GM21367 (cell line): Measurements from ENCODE around the gene SECISBP2L.
"Not testable (repeated sequence)": the region's sequence is repeated elsewhere in the genome, so short reads cannot be mapped to it uniquely, and the experiment has no call there.

Experiments used
- ATAC-seq: cut with Tn5 transposase; IDR thresholded peaks from one replicate; pipeline ENCODE4 v1.9.1; 2021; ENCODE audit not compliant: unreplicated experiment

Gene SECISBP2L

DNA sequence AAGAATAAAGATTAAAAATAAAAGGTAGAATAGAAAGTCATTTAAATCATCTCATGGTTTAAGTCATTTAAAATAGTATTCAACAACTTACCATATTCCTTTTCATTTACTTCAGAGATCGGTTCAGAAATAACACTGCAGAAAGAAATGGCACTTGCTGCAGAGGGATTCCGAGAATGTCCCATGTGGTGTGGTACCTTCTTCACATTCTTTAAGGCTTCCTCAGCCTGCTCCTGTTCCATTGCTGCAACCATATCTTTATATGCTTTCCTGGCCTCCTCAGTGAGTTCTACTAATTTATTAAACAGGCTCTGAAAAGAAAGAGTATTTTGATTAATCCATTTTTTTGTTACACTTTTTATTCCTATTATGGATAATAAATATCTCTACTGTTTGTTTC lies 50.0 kb downstream of the SECISBP2L start:
- no peak for ATAC-seq

DNA sequence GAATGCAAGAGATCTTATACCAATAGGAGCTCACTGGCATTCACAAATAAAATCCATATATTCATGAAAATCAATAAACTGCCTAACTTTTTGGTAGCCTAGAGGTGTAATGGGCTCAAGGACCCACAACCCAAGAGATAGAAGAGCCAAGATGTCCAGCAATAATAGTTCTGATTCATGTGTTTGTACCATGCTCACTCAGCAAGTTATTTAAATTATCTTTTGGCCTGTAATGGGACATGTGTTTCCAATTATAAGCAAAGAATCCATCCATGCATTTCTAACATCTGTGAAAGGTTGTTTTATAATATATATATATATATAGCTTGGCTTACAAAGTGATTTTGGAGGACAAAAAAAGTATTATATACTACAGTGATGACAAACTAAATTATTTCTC lies 52.9 kb downstream of the SECISBP2L start:
- no peak for ATAC-seq

DNA sequence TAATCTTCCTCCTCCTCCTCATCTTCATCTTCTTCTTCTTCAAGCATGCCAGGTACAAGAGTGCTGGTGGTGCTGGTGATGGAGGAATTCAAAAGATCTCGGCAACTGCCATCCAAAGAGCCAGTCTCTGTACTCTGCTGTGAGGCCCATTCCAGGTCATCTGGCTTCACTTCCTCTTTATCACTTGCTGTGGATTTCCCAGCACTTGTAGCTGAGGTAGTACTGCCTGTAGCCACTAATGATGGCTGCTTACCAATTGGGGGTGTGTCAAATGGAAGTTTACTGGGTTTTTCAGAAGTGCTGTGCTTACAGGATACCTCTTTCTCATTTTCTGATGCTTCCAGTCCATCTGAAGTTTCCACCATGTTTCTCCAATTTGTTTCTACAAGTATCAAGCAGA lies 53.7 kb downstream of the SECISBP2L start:
- peak; percentile 77 for ATAC-seq

DNA sequence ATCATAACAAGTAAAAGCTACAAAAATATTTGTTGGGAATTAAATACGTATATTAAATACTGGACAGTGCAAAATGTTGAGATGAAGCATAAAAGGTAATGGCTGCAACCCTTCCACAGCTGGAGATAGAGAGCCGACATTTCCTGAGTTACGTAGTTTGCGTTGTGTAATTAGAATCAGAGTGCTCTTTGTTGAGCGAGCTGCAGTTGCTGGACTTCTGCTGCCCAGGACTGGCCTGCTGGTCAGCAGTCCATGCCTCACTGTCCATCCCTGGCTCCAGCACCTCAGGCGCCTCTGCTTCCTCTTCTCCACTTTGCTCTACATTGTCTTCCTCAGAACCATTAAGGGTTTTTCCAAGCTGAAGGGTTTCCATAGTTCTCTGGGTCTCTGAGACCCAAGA lies 54.1 kb downstream of the SECISBP2L start:
- ATAC-seq: no peak

DNA sequence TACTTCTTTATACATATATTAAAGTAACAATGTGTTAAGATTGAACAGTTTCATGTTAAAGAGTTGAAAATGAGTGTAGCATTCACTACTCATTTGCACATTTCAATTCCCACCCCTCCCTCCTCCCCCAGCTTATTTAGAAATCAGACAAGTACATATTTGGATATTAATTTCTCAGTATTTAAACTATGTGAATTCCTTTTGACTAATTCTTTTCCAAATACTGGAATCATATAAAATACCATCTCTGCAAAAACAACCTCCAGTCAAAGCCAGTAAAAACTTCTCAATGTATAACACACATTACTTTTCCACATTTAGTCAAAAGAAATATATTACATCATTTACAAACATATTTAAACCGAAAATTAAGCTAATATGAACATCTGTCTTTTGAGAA lies 57.1 kb downstream of the SECISBP2L start:
- no peak for ATAC-seq

DNA sequence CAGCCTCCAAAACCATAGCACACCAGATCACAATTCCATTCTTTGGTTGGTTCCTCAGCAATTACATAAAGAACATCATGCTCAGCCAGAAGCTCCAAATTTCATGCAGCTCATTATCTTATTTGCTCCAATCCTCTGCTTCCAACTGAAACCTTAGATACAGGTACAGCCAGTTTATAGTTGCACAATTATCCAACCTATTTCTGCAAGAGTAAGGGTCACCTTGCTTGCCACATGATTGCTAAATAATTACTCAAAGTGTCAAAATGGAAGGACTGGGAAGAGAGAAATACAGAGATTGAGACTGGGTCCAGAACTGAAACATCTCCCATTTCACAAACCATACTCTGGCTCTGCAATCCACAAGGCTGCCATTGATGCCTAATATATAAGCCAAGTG lies 59.1 kb downstream of the SECISBP2L start:
- no peak for ATAC-seq

DNA sequence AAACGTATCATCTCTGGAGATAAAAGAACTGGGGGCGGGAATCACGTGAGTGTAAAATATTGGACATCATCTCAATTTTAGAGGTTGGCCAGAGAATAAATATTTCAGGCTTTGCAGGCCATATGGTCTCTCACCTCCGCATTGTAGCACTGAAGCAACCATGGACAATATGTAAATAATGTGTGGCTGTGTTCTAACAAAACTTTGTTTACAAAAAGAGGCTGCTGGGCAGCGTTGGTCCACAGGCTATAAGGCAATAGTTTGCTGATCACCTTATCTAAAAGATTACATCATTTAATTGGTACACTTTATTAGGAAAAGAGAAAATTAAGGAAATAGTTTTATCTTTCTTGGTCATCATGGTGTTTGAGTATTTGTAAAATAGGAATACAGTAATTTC lies 60.0 kb downstream of the SECISBP2L start:
- ATAC-seq: no peak

DNA sequence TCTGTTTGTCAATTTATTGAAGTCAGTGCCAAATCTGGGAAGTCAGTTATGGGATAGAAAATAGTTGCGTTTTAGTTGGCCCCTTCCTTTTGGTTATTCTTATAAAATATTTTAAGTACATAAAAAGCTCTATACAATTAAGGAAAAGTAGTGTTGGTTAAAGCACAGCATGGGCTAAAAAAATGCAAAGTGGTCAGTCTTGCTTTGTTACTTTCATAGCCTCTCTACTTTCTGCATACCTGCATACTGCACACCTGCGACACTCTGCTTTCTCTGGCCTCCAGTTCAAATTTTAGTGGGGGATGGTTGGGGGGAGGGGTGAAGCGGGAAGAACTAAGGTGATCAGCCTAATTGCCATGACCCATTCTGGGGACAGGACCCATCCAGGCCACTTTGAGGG lies 60.7 kb downstream of the SECISBP2L start:
- ATAC-seq: no peak

DNA sequence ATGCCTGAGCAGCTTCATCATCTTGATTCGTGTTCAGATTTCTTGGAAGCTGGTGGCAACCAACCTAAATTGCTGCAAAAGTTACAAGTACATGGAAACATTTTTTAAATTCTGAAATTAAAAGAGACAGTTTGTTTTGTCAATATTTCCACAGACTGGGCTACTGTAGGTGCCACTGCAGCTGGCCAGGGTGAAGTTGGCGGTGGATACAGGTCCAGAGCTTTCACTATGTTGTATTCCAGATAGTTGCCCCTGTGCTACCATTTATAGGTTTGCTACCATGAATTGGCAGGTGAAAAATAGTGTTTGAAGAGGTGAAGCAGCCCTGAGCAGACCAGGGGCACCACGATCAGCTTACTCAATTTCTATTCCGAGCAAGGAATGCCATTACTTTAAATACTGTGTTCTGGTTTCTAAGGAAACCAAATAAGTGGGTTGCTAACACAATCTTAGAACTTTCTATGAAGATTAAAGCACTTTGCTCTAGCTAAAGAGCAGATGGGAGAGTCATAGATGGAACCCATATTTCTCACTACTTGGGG lies 61.4 kb downstream of the SECISBP2L start:
- ATAC-seq: no peak

DNA sequence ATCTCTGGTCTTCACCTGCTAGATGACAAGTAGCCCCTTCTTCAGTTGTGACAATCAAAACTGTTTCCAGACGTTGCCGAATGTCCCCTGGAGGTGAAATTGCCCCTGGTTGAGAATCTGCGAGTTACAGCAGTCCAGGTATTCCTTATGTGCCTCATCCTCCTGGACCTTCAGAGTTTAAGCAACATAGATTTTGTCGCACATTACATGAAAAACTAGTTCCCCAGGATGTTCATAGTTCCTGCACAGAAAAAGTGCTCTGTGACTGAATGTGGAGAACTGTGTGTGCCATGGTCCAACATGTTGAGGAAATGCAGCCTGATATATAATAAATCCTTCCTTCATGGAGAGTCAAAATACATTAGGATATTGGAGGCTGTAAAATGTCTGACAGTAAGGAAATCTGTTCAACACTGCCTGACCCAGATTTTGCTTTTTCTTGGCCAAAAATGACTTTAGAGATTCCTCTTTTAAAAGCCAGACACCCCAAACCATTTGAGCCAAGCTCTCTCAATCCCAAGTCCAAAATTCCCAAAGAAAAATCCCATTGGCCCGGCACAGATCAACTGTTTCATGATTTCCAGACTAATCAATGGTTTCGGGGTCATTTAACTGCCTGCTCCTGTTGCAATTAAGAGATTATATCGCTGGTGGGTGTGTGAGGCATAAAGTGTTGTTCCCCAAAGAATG lies 62.1 kb downstream of the SECISBP2L start:
- no peak for ATAC-seq

DNA sequence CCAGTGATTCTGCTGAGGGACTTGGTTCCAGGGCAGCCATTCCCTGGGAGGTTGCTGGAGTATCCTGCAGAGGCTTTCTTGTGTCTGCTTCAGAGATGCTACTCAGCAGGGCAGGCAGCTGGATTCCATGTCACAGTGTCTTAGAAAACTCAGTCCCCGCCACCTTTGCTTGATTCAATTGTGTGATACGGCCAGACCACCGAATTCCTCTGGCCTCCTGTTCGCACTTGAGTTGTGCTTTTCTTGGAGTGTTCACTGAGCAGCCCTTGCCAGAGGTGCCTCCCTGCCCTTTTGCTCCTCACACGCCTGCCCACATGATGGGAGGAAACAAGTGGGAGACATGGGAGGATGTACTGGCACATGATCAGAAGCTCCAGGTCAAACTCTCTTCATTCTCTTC lies 62.9 kb downstream of the SECISBP2L start:
- no peak for ATAC-seq

DNA sequence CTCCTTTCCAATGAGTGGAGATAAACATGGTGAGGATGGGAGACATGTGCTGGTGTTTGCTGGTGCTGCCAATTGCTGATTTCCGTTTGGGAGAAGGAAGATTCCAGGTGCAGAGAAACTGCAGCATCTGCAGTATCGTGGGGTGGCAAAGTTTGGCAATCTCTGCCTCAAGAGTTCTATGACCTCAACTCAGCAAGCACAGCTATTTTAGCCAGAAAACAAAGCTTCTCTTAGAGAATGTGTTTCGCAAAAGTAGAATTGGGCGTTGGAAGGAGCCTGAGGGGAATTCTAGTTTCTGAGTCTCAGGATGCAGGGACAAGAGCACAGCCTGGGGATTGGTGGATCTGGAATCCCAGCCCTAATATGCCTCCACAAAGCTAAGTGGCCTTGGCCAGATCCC lies 64.3 kb downstream of the SECISBP2L start:
- no peak for ATAC-seq

DNA sequence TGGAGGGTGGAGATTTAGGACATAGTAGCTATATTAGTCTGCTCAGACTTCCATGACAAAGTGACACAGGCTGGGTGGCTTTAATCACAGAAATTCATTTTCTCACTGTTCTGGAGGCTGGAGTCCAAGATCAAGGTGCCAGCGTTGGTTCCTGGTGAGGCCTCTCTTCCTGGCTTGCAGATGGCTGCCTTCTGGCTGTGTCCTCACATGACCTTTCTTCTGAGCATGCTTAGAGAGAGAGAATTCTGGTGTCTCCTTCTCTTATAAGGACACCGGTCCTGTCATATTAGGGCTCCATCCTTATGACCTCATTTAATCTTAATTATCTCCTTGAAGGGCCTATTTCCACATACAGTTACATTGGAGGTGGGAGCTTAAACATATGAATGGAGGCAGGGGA lies 67.6 kb downstream of the SECISBP2L start:
- ATAC-seq: no peak

DNA sequence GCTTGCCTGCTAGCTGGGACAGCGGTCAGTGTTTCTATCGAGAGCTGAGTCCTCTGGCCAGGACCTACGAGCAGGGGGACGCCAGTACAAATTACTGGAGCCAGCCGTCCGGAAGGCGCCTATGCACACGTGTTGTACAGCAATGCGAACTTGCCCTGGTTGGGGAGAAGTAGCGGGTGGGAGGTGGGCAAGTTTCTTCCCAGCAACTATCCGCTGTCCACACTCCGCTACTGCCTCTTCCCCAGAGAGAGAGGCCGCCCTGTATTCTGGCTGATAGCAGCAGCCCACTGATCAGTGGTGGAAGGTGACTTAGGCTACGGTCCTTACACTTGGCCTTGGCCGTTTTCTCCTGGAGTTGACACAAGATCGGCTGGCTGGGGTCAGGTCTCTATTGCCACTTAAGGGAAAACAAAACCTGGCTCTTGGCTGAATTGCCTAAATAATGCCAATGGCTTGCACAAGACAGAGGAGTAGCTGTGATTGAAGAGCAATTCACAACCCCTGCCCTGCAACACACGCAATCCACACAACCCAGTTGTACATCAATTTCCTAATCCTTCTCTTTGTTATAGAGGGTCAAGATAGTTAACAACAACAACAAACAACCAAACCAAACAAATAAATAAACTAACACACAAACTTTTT lies 69.7 kb downstream of the SECISBP2L start:
- no peak for ATAC-seq

DNA sequence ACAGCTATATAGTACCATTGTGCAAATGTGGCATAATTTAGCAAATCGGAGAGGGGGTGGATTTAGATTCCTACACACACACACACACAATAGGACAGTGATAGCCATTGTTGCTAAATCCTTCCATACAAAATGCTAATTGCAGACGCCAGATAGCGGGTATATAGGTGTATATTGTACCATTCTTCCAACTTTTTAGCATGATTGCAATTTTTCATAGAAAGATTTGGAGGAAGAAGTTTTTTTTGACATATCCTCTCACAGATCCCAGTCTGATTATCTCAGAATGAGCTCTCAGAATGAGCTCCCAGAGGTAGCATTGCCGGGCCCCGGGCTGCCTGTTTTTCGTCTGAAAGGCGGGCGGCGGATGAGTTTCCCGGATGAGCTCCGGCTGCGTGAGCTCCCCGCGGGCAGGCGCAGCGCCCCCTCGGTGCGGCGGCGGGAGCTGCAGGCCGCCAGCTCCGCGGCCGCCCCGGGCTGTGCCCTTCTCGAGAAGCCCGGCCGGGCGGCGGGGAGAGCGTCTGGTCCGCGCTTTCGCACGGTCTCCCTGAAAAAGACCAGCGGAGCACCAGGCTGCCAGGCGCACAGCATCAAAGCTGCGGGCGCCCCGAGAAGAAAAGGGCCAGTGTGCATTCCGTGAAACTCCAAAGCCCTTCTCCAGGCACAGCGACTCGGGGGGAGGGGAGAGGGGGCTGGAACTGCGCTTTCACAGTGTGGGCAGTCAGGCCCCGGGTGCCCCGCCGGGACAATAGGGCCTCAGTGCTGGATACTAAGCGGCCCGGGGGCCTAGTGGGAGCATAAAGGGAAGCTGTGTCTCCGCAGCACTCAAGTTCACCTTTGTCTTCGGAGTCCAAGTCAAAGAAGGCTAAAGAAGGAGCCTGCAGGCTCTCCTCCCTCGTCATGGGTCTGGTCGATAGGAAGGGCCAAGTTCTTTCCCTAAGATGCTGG lies 70.5 kb downstream of the SECISBP2L start:
- ATAC-seq: peak; percentile 95

DNA sequence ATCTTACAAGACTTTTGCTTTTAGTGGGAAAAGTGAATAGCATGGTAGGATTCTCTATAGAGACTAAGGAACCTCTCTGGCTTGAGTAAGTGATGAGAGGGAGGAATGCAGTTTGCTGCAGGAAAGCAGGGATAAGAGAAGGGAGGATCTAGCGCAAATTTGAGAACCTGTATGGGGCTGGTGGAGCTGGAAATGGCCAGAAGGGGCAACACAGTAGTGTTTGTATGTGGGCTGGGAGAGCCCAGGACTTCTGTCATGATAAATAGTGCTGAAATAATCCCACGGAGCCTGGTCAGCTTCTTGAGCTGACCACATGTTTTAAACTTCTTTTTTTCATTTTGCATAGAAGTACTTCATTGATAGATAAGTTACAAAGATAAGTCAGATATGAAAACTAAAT lies 71.4 kb downstream of the SECISBP2L start:
- ATAC-seq: no peak

DNA sequence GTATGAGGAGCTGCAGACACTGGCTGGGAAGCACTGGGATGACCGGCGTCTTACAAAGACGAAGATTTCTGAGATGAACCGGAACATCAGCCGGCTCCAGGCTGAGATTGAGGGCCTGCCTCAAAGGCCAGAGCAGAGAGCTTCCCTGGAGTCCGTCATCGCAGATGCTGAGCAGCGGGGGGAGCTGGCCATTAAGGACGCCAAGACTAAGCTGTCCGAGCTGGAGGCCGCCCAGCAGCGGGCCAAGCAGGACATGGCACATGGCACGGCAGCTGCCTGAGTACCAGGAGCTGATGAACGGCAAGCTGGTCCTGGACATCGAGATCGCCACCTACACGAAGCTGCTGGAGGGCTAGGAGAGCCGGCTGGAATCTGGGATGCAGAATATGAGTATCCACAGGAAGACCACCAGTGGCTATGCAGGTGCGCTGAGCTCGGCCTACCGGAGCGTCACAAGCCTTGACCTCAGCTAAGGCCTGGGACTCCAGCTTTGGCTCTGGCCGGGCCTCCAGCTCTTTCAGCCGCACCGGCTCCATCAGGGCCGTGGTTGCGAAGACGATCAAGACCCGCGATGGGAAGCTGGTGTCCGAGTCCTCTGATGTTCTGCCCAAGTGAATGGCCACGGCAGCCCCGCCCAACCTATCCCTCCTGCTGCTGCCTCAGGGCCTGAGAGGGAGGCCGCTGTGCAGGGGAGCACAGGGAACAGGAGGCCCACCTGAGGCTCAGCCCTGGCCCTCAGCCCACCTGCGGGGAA lies 73.3 kb downstream of the SECISBP2L start:
- ATAC-seq: no peak

DNA sequence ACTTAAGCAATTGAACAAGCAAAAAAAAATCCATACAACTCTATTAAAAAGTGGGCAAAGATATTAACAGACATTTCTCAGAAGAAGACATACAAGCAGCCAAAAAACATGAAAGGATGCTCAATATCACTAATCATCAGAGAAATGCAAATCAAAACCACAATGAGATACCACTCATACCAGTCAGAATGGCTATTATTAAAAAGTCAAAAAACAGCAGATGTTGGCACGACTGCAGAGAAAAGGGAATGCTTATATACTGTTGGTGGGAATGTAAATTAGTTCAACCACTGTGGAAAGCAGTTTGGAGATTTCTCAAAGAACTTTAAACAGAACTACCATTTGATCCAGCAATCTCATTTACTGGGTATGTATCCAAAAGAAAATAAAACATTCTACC lies 75.3 kb downstream of the SECISBP2L start:
- not testable (repeated sequence) for ATAC-seq

DNA sequence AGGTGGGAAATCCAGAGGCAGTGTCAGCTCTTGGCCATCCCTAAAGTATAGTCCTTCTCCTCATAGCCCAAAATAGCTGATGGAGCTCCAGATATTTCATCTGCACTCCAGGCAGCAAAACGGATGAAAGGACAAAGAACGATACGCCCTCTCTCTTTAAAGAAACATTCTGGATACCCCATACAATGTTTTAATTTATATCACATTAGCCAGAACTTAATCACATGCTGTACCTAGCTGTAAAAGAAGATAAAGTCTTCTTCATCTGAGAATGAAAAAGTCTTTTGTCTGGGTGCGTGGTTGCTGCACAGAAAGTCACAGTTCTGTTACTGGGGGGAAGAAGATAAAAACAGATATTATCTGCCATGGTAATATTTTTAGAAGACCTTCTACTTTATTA lies 78.2 kb downstream of the SECISBP2L start:
- ATAC-seq: no peak

DNA sequence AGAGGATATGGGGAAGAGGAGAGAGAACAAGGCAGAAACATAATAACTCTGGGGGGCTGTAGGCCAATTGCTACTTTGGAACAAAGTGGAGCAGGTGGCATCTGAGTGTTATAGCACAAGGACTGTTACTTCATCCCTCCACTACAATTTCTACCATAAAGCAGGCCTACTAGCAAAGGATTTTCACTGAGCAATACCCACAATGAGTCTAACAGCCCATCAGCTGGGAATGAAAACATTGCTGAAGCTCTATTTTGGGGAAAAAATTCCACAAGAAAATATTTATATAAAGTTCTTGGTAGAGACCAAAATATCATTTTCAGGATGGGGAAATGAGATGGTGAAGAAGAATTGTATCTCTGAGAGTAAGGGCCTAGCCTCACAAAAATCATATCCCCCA lies 78.9 kb downstream of the SECISBP2L start:
- no peak for ATAC-seq
